ENCODE measurements around the gene CNTNAP2.

Gene CNTNAP2

GRCh38 chr7:148146346-148146745 is 2029.7 kb downstream of the CNTNAP2 start:
- DNase-seq (ENCODE audit: extremely low read depth, low read depth): no peak
- H3K4me3 ChIP-seq (replicated peaks; ENCODE audit: low read depth, low read length): no peak overlapping the region
- no peak for TF ChIP-seq CTCF (IDR thresholded peaks at IDR 0.05; ENCODE audit: low read depth, low read length, missing control alignments)

GRCh38 chr7:148147438-148147837 is 2030.8 kb downstream of the CNTNAP2 start:
- TF ChIP-seq CTCF (IDR thresholded peaks at IDR 0.05; ENCODE audit: low read depth, low read length, missing control alignments): no peak
- no peak for DNase-seq (ENCODE audit: extremely low read depth, low read depth)
- H3K4me3 ChIP-seq (replicated peaks; ENCODE audit: low read depth, low read length): no peak overlapping the region

DNA sequence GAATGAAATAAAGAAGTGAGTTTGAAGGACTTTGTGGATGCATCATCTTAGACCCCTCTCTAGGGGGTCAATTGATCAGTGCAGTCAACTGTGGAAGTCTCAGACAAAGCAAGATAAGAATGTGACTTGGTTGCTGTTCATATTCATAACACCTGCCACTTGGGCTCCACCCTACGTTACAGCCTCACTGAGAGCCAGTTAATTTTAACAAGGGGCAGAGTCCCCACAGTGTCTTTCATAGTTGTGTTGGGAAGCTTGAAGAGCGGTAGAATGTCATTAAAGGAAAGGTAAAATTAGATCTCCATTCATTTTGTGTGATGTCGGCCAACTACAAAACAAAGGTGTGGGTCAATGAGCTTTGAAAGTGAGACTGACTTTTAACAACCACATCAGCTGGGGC is 2031.9 kb downstream of the CNTNAP2 start:
- no peak for TF ChIP-seq CTCF (IDR thresholded peaks at IDR 0.05; ENCODE audit: low read depth, low read length, missing control alignments)
- no peak for DNase-seq (ENCODE audit: extremely low read depth, low read depth)
- no peak overlapping the region for H3K4me3 ChIP-seq (replicated peaks; ENCODE audit: low read depth, low read length)

- no peak overlapping the region for H3K4me3 ChIP-seq (replicated peaks; ENCODE audit: low read depth, low read length)
- DNase-seq (ENCODE audit: extremely low read depth, low read depth): no peak
- TF ChIP-seq CTCF (IDR thresholded peaks at IDR 0.05; ENCODE audit: low read depth, low read length, missing control alignments): no peak
Measured at GRCh38 chr7:148149730-148150129, 2033.1 kb downstream of the CNTNAP2 start.

DNA sequence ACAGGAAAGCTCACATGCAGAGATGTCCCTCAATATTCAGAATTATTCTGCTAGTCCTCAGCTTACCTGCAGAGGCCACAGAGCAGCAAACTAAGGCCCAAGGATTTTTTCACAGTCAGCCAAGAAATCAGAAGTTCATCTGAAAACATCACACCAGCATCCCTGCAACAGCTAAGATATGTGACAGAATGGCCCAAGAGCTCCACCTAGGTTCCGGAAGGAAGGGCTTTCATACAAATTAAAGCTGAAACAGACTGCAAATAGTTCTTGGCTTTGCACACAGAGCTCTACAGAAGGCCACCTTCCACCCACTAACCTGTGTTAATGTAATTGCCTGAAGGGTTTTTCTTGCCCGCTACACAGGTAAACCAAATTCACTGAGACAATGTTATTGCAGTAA is 2035.2 kb downstream of the CNTNAP2 start:
- H3K4me3 ChIP-seq (replicated peaks; ENCODE audit: low read depth, low read length): no peak overlapping the region
- no peak for DNase-seq (ENCODE audit: extremely low read depth, low read depth)
- TF ChIP-seq CTCF (IDR thresholded peaks at IDR 0.05; ENCODE audit: low read depth, low read length, missing control alignments): no peak

DNA sequence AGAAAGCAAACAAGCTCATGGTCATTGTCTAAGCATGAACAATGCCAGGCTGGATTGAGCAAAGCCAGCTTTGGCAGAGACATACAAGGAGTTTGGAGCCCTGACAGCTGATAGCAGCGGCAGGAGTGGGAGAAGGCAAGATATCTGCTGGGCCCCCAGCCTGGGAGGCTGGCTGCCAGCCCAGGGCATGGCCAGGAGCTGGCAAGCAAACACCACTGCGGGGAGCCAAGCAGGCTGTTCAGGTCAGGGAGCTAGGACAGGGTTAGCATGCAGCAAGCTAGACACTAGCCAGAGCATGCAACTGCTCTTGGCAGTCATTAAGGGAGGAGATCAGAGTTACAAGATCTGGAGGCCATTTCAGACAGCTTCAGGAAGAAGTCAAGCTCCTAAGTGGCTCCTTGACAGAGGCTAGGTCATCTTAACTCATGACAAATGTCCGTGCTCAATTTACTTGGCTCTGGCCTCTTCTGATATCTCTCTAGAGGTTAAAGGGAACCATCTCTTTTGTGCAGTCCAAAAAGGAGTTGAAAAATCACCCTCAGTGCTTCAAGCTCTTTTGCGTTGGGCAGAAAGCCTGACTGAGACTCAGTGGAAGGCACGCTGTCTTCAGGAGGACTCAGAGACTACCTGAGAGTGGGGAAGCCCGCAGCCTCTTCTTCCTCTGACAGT is 2037.1 kb downstream of the CNTNAP2 start:
- no peak overlapping the region for H3K4me3 ChIP-seq (replicated peaks; ENCODE audit: low read depth, low read length)
- DNase-seq (ENCODE audit: extremely low read depth, low read depth): no peak
- TF ChIP-seq CTCF (IDR thresholded peaks at IDR 0.05; ENCODE audit: low read depth, low read length, missing control alignments): no peak

DNA sequence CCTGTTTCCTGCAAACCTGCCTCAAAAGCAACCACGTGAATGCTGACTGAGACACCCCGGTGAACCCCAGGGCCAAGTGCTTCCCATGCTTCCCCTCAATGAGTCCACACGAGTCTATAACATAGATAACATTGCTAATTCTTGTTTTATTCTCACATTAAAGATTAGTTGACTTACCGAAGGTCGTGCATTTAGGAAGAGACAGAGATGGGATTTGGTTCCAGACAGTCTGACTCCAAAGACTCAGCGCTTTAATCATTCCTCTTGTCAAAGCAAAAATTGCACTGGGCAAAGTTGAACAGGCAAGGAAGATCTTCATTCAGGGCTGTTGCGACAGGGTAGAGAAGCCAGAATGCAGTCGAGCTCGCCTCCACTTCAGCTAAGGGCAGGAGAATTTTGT is 2038.4 kb downstream of the CNTNAP2 start:
- no peak for TF ChIP-seq CTCF (IDR thresholded peaks at IDR 0.05; ENCODE audit: low read depth, low read length, missing control alignments)
- no peak for DNase-seq (ENCODE audit: extremely low read depth, low read depth)
- H3K4me3 ChIP-seq (replicated peaks; ENCODE audit: low read depth, low read length): no peak overlapping the region
